GM23338 (cell line): Measurements from ENCODE around the gene RMI2. TPM values are rescaled to one million over a fixed set of nuclear protein-coding genes. Genes with fewer than 3 reads are reported as not detected.
"Not testable (repeated sequence)": the region's sequence is repeated elsewhere in the genome, so short reads cannot be mapped to it uniquely, and the experiment has no call there.

ENCODE experiments used
- ATAC-seq: fragments of 200-7000 bp; cut with Tn5 transposase; 3 replicates; pipeline ENCODE4 v1.9.1; 2020
- DNase-seq: peaks from one replicate; pipeline ENCODE4 v3.0.0-alpha.2; 2015; ENCODE audit warnings: low spot score
- H2AFZ ChIP-seq: fragments of 200-600 bp; sonication (generic); 2 replicates; pipeline ENCODE4 v1.8.0; 2016; ENCODE audit warnings: antibody characterized with exemption, mild to moderate bottlenecking, moderate library complexity
- H3F3A ChIP-seq: fragments of 200-600 bp; sonication (generic); replicated peaks from 2 replicates; pipeline ENCODE4 v1.8.0; 2017; ENCODE audit warnings: antibody characterized with exemption, mixed run types, low read depth
- H3K27ac ChIP-seq: fragments of 200-600 bp; sonication (generic); 2 replicates; pipeline ENCODE4 v1.6.1; 2016; ENCODE audit warnings: low read depth
- H3K27me3 ChIP-seq: fragments of 200-600 bp; sonication (generic); 2 replicates; pipeline ENCODE4 v1.8.0; 2016; ENCODE audit warnings: mild to moderate bottlenecking, mixed run types, moderate library complexity; ENCODE audit not compliant: insufficient read depth
- H3K36me3 ChIP-seq: fragments of 200-600 bp; sonication (generic); 2 replicates; pipeline ENCODE4 v1.8.0; 2016; ENCODE audit warnings: mild to moderate bottlenecking; ENCODE audit not compliant: insufficient read depth
- H3K4me1 ChIP-seq: fragments of 200-600 bp; sonication (generic); 2 replicates; pipeline ENCODE4 v1.8.0; 2016; ENCODE audit warnings: mild to moderate bottlenecking, moderate library complexity; ENCODE audit not compliant: insufficient read depth
- H3K4me2 ChIP-seq: fragments of 200-600 bp; sonication (generic); 2 replicates; pipeline ENCODE4 v1.7.1; 2017; ENCODE audit warnings: mixed run types
- H3K4me3 ChIP-seq: fragments of 200-600 bp; sonication (generic); 2 replicates; pipeline ENCODE4 v1.6.1; 2016; ENCODE audit warnings: mixed run types
- H3K79me2 ChIP-seq: fragments of 200-600 bp; sonication (generic); replicated peaks from 2 replicates; pipeline ENCODE4 v1.8.0; 2017; ENCODE audit warnings: mild to moderate bottlenecking; ENCODE audit not compliant: insufficient read depth
- H3K9me2 ChIP-seq: fragments of 200-600 bp; sonication (generic); 2 replicates; pipeline ENCODE4 v1.8.0; 2017; ENCODE audit not compliant: insufficient read depth
- H4K20me1 ChIP-seq: fragments of 200-600 bp; sonication (generic); replicated peaks from 2 replicates; pipeline ENCODE4 v1.8.0; 2017; ENCODE audit warnings: mild to moderate bottlenecking; ENCODE audit not compliant: insufficient read depth
- H3K27ac Mint-ChIP-seq: 2 replicates; pipeline ENCODE4 v1.8.0; 2020; ENCODE audit warnings: inconsistent platforms, mild to moderate bottlenecking, moderate library complexity, mixed read lengths
- H3K27me3 Mint-ChIP-seq: 3 replicates; pipeline ENCODE4 v1.8.0; 2022; ENCODE audit warnings: low read depth, mild to moderate bottlenecking, moderate library complexity, mixed read lengths, inconsistent platforms; ENCODE audit not compliant: insufficient read depth, poor library complexity
- H3K36me3 Mint-ChIP-seq: 3 replicates; pipeline ENCODE4 v1.8.0; 2021; ENCODE audit warnings: low read depth, mild to moderate bottlenecking, inconsistent platforms, moderate library complexity, mixed read lengths
- H3K4me1 Mint-ChIP-seq: 3 replicates; pipeline ENCODE4 v1.8.0; 2020; ENCODE audit warnings: mild to moderate bottlenecking, inconsistent platforms, mixed read lengths
- H3K4me3 Mint-ChIP-seq: 3 replicates; pipeline ENCODE4 v1.8.0; 2021; ENCODE audit warnings: moderate library complexity, mild to moderate bottlenecking, inconsistent platforms, mixed read lengths
- H3K9me3 Mint-ChIP-seq: 3 replicates; pipeline ENCODE4 v1.8.0; 2020; ENCODE audit warnings: moderate library complexity, mild to moderate bottlenecking, inconsistent platforms, mixed read lengths
- POLR2AphosphoS5 ChIP-seq: IDR thresholded peaks from 2 replicates; pipeline ENCODE4 v1.6.1; 2016; ENCODE audit warnings: antibody characterized with exemption, low read depth
- polyA plus RNA-seq: library from polyadenylated mRNA; unstranded; fragments of >200 nt; fragmentation: Nextera tagmentation; extraction: Ambion mirVana; gene quantifications from 2 replicates; pipeline ENCODE4 v1.2.1, GENCODE V29; 2016
- total RNA-seq: library from RNA; depleted of rRNA; stranded (reverse); fragments of >200 nt; shearing (Covaris generic); gene quantifications from 2 replicates; pipeline ENCODE4 v1.2.3, GENCODE V29; 2014
- TF ChIP-seq, protein P1 (sequence below): fragments of 250-450 bp; sonication (Bioruptor Pico); IDR thresholded peaks from 2 replicates; pipeline ENCODE4 v1.5.0; 2020; ENCODE audit warnings: mild to moderate bottlenecking, moderate library complexity
- TF ChIP-seq, protein P2 (sequence below), 2 experiments: fragments of 200-600 bp in 1 of 2; sonication (generic) in 1 of 2; conservative IDR thresholded peaks; 2 replicates each; pipeline versions ENCODE4 v1.5.1 to v1.6.1; 2016 to 2017; ENCODE audit warnings: antibody characterized with exemption in 2 of 2, low read depth in 2 of 2, mild to moderate bottlenecking in 2 of 2, moderate library complexity in 1 of 2
- TF ChIP-seq, protein P3 (sequence below): IDR thresholded peaks from one replicate; pipeline ENCODE4 v1.6.1; 2018; ENCODE audit warnings: antibody characterized with exemption; ENCODE audit not compliant: unreplicated experiment

RMI2 gene
- total and polyA plus RNA-seq, 2 experiments from 2014 or later, result 98.2 to 108 TPM

DNA sequence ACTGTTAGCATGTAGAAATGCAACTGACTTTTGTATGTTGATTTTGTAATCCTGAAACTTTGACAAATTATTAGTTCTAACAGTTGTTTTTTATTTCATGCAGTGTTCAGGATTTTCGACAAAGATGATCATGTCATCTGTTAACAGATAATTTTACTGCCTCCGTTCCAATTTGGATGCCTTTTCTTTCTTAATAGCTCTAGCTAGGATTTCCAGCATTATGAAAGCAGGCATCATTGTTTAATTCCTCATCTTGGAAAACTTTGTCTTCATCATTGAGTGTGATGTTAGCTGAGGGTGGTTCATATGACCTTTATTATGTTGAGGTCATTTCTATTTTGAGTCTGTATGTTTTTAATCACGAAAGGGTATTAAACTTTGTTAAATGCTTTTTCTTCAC is 31.9 kb downstream of the RMI2 start (continued):
- TF ChIP-seq, protein P1, sequence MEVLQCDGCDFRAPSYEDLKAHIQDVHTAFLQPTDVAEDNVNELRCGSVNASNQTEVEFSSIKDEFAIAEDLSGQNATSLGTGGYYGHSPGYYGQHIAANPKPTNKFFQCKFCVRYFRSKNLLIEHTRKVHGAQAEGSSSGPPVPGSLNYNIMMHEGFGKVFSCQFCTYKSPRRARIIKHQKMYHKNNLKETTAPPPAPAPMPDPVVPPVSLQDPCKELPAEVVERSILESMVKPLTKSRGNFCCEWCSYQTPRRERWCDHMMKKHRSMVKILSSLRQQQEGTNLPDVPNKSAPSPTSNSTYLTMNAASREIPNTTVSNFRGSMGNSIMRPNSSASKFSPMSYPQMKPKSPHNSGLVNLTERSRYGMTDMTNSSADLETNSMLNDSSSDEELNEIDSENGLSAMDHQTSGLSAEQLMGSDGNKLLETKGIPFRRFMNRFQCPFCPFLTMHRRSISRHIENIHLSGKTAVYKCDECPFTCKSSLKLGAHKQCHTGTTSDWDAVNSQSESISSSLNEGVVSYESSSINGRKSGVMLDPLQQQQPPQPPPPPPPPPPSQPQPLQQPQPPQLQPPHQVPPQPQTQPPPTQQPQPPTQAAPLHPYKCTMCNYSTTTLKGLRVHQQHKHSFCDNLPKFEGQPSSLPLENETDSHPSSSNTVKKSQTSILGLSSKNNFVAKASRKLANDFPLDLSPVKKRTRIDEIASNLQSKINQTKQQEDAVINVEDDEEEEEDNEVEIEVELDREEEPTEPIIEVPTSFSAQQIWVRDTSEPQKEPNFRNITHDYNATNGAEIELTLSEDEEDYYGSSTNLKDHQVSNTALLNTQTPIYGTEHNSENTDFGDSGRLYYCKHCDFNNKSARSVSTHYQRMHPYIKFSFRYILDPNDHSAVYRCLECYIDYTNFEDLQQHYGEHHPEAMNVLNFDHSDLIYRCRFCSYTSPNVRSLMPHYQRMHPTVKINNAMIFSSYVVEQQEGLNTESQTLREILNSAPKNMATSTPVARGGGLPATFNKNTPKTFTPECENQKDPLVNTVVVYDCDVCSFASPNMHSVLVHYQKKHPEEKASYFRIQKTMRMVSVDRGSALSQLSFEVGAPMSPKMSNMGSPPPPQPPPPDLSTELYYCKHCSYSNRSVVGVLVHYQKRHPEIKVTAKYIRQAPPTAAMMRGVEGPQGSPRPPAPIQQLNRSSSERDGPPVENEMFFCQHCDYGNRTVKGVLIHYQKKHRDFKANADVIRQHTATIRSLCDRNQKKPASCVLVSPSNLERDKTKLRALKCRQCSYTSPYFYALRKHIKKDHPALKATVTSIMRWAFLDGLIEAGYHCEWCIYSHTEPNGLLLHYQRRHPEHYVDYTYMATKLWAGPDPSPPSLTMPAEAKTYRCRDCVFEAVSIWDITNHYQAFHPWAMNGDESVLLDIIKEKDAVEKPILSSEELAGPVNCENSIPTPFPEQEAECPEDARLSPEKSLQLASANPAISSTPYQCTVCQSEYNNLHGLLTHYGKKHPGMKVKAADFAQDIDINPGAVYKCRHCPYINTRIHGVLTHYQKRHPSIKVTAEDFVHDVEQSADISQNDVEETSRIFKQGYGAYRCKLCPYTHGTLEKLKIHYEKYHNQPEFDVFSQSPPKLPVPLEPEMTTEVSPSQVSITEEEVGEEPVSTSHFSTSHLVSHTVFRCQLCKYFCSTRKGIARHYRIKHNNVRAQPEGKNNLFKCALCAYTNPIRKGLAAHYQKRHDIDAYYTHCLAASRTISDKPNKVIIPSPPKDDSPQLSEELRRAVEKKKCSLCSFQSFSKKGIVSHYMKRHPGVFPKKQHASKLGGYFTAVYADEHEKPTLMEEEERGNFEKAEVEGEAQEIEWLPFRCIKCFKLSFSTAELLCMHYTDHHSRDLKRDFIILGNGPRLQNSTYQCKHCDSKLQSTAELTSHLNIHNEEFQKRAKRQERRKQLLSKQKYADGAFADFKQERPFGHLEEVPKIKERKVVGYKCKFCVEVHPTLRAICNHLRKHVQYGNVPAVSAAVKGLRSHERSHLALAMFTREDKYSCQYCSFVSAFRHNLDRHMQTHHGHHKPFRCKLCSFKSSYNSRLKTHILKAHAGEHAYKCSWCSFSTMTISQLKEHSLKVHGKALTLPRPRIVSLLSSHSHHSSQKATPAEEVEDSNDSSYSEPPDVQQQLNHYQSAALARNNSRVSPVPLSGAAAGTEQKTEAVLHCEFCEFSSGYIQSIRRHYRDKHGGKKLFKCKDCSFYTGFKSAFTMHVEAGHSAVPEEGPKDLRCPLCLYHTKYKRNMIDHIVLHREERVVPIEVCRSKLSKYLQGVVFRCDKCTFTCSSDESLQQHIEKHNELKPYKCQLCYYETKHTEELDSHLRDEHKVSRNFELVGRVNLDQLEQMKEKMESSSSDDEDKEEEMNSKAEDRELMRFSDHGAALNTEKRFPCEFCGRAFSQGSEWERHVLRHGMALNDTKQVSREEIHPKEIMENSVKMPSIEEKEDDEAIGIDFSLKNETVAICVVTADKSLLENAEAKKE (CRISPR knock-in tag), result no peak
- TF ChIP-seq POLR2AphosphoS5, result no peak
- TF ChIP-seq, protein P2, sequence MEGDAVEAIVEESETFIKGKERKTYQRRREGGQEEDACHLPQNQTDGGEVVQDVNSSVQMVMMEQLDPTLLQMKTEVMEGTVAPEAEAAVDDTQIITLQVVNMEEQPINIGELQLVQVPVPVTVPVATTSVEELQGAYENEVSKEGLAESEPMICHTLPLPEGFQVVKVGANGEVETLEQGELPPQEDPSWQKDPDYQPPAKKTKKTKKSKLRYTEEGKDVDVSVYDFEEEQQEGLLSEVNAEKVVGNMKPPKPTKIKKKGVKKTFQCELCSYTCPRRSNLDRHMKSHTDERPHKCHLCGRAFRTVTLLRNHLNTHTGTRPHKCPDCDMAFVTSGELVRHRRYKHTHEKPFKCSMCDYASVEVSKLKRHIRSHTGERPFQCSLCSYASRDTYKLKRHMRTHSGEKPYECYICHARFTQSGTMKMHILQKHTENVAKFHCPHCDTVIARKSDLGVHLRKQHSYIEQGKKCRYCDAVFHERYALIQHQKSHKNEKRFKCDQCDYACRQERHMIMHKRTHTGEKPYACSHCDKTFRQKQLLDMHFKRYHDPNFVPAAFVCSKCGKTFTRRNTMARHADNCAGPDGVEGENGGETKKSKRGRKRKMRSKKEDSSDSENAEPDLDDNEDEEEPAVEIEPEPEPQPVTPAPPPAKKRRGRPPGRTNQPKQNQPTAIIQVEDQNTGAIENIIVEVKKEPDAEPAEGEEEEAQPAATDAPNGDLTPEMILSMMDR (conservative IDR thresholded peaks at IDR 0.05; ENCODE audit: low read depth in 2 of 2), result no peak
- TF ChIP-seq, protein P3, sequence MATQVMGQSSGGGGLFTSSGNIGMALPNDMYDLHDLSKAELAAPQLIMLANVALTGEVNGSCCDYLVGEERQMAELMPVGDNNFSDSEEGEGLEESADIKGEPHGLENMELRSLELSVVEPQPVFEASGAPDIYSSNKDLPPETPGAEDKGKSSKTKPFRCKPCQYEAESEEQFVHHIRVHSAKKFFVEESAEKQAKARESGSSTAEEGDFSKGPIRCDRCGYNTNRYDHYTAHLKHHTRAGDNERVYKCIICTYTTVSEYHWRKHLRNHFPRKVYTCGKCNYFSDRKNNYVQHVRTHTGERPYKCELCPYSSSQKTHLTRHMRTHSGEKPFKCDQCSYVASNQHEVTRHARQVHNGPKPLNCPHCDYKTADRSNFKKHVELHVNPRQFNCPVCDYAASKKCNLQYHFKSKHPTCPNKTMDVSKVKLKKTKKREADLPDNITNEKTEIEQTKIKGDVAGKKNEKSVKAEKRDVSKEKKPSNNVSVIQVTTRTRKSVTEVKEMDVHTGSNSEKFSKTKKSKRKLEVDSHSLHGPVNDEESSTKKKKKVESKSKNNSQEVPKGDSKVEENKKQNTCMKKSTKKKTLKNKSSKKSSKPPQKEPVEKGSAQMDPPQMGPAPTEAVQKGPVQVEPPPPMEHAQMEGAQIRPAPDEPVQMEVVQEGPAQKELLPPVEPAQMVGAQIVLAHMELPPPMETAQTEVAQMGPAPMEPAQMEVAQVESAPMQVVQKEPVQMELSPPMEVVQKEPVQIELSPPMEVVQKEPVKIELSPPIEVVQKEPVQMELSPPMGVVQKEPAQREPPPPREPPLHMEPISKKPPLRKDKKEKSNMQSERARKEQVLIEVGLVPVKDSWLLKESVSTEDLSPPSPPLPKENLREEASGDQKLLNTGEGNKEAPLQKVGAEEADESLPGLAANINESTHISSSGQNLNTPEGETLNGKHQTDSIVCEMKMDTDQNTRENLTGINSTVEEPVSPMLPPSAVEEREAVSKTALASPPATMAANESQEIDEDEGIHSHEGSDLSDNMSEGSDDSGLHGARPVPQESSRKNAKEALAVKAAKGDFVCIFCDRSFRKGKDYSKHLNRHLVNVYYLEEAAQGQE, result no peak

DNA sequence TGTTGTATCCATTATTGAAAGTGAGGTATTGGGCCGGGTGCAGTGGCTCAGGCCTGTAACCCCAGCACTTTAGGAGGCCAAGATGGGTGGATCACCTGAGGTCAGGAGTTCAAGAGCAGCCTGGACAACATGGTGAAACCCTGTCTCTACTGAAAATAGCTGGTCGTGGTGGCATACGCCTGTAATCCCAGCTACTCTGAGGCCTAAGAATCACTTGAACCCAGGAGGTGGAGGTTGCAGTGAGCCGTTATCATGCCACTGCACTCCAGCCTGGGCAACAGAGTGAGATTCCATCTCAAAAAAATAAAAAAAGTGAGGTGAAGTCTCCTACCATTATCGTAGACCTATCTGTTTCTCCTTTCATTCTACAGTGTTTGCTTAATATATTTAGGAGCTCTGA is 33.7 kb downstream of the RMI2 start:
- H3K4me3 ChIP-seq, H3K4me2 ChIP-seq, H3K4me1 Mint-ChIP-seq, H3K79me2 ChIP-seq, ATAC-seq, H3K4me3 Mint-ChIP-seq, H3K4me1 ChIP-seq, H3K9me2 ChIP-seq, H3K36me3 ChIP-seq, DNase-seq, H3K36me3 Mint-ChIP-seq, H4K20me1 ChIP-seq, H3K27ac Mint-ChIP-seq, H3K27me3 ChIP-seq, H3F3A ChIP-seq, H3K9me3 Mint-ChIP-seq, H2AFZ ChIP-seq, H3K27ac ChIP-seq: not testable (repeated sequence)
- H3K27me3 Mint-ChIP-seq, result peaks cover 10% of the 10 kb centered on the region
